A549 (cell line): ENCODE data around the gene AMDHD1. TPM values are rescaled to one million over a fixed set of nuclear protein-coding genes. Genes with fewer than 3 reads are reported as not detected.

Experiments
- ATAC-seq, 2 experiments: fragments of 200-7000 bp in 1 of 2; fragments of >200 bp in 1 of 2; cut with Nextera tagmentation in 1 of 2; cut with Tn5 transposase in 1 of 2; 3 replicates each; pipeline versions ENCODE4 v1.8.0 to v1.9.1; 2018 to 2020; ENCODE audit warnings: mild to moderate bottlenecking in 1 of 2, moderate library complexity in 1 of 2
- CTCF ChIA-PET: fragments of 300-600 bp; sonication (Branson Sonifier 250); formaldehyde crosslinking; extraction: SDS; loops from one replicate; lab custom pipeline; 2021; ENCODE audit warnings: antibody characterized with exemption, inconsistent platforms; lab: Yijun Ruan, JAX
- POLR2A ChIA-PET: fragments of 350-600 bp; formaldehyde crosslinking; extraction: SDS; loops from one replicate; lab custom pipeline; 2021; ENCODE audit warnings: antibody characterized with exemption, inconsistent platforms; lab: Yijun Ruan, JAX
- DNase-seq, 2 experiments: peaks; one replicate each; pipeline versions ENCODE4 v3.0.0 to v3.0.0-alpha.2; 2011 to 2016; ENCODE audit warnings: low read depth in 1 of 2, low spot score in 1 of 2
- FAIRE-seq: peaks from 2 replicates; lab custom pipeline; 2011; peaks lifted over from hg19 to GRCh38; lab: Jason Lieb, UNC
- H3K27ac ChIP-seq, 2 experiments: fragments of >200 bp; sonication (Bioruptor Twin); formaldehyde crosslinking; 3 replicates each; pipeline ENCODE4 v1.5.1; 2016 to 2017
- H3K4me1 ChIP-seq: fragments of >200 bp; sonication (Bioruptor Twin); formaldehyde crosslinking; 3 replicates; pipeline ENCODE4 v1.6.1; 2016
- H3K4me2 ChIP-seq: fragments of >200 bp; sonication (Bioruptor Twin); formaldehyde crosslinking; 3 replicates; pipeline ENCODE4 v1.6.1; 2016
- H3K4me3 ChIP-seq: fragments of >200 bp; sonication (Bioruptor Twin); formaldehyde crosslinking; 3 replicates; pipeline ENCODE4 v1.5.1; 2016
- H3K9me3 ChIP-seq: fragments of >200 bp; sonication (Bioruptor Twin); formaldehyde crosslinking; 3 replicates; pipeline ENCODE4 v1.6.1; 2016
- BHLHE40 ChIP-seq: IDR thresholded peaks from 2 replicates; pipeline ENCODE4 v1.6.1; 2012; ENCODE audit warnings: low read depth, low read length, inconsistent platforms
- CBX8 ChIP-seq: fragments of 200-600 bp; sonication (generic); IDR thresholded peaks from 2 replicates; pipeline ENCODE4 v1.6.1; 2016
- CEBPB ChIP-seq, 2 experiments: fragments of >200 bp in 1 of 2; sonication (Bioruptor Twin) in 1 of 2; formaldehyde crosslinking in 1 of 2; IDR thresholded peaks; 2 replicates each; pipeline ENCODE4 v1.6.1; 2012 to 2016
- CHD4 ChIP-seq: fragments of 200-600 bp; sonication (generic); IDR thresholded peaks from 2 replicates; pipeline ENCODE4 v1.6.1; 2016; ENCODE audit warnings: antibody characterized with exemption, mild to moderate bottlenecking, borderline replicate concordance
- EHF ChIP-seq: fragments of 250-450 bp; sonication (Bioruptor Pico); IDR thresholded peaks from 2 replicates; pipeline ENCODE4 v1.5.0; 2020; ENCODE audit warnings: mild to moderate bottlenecking
- EHMT2 ChIP-seq: fragments of 200-600 bp; sonication (generic); IDR thresholded peaks from 2 replicates; pipeline ENCODE4 v1.6.1; 2016; ENCODE audit warnings: antibody characterized with exemption, low read depth, mild to moderate bottlenecking, moderate library complexity
- FOSB ChIP-seq: fragments of 250-450 bp; sonication (Bioruptor Pico); IDR thresholded peaks from 2 replicates; pipeline ENCODE4 v1.5.0; 2020; ENCODE audit warnings: mild to moderate bottlenecking, moderate library complexity
- FOSL2 ChIP-seq, 2 experiments: fragments of 450-650 bp in 1 of 2; fragments of >200 bp in 1 of 2; sonication (Bioruptor Twin) in 1 of 2; formaldehyde crosslinking; IDR thresholded peaks; 2 replicates each; pipeline versions ENCODE4 v1.5.0 to v1.6.1; 2016 to 2020; ENCODE audit warnings: mild to moderate bottlenecking in 1 of 2, moderate library complexity in 1 of 2
- FOXS1 ChIP-seq: fragments of 250-450 bp; sonication (Bioruptor Pico); IDR thresholded peaks from 2 replicates; pipeline ENCODE4 v1.5.0; 2020; ENCODE audit warnings: mild to moderate bottlenecking, moderate library complexity
- GATA3 ChIP-seq: IDR thresholded peaks from 2 replicates; pipeline ENCODE4 v1.6.1; 2012; ENCODE audit warnings: borderline replicate concordance
- HDAC2 ChIP-seq: fragments of 200-600 bp; sonication (generic); IDR thresholded peaks from 2 replicates; pipeline ENCODE4 v1.6.1; 2016
- HEYL ChIP-seq: fragments of 250-450 bp; sonication (Bioruptor Pico); IDR thresholded peaks from 2 replicates; pipeline ENCODE4 v1.8.0; 2021; ENCODE audit warnings: mild to moderate bottlenecking, moderate library complexity
- HOXA7 ChIP-seq: fragments of 250-450 bp; sonication (Bioruptor Pico); IDR thresholded peaks from 2 replicates; pipeline ENCODE4 v1.5.0; 2020; ENCODE audit warnings: mild to moderate bottlenecking, moderate library complexity
- JUN ChIP-seq, 2 experiments: fragments of >200 bp; sonication (Bioruptor Twin); formaldehyde crosslinking; IDR thresholded peaks; 2 replicates in 1 of 2; 3 replicates in 1 of 2; pipeline ENCODE4 v1.6.1; 2016 to 2017
- JUNB ChIP-seq: fragments of >200 bp; sonication (Bioruptor Twin); formaldehyde crosslinking; IDR thresholded peaks from 2 replicates; pipeline ENCODE4 v1.6.1; 2016
- KDM1A ChIP-seq: fragments of 200-600 bp; sonication (generic); IDR thresholded peaks from 2 replicates; pipeline ENCODE4 v1.6.1; 2016; ENCODE audit warnings: low read depth, mild to moderate bottlenecking
- KDM5A ChIP-seq: fragments of 200-600 bp; sonication (generic); IDR thresholded peaks from 2 replicates; pipeline ENCODE4 v1.6.1; 2016; ENCODE audit warnings: antibody characterized with exemption, mild to moderate bottlenecking
- MAZ ChIP-seq: fragments of 150-350 bp; IDR thresholded peaks from 2 replicates; pipeline ENCODE4 v1.6.1; 2014; ENCODE audit warnings: antibody characterized with exemption, low read depth, low read length, borderline replicate concordance
- NFE2L2 ChIP-seq: fragments of 150-350 bp; conservative IDR thresholded peaks from 2 replicates; pipeline ENCODE4 v1.6.1; 2014; ENCODE audit warnings: low read length
- POLR2A ChIP-seq: IDR thresholded peaks from 2 replicates; pipeline ENCODE4 v1.6.1; 2012; ENCODE audit warnings: mild to moderate bottlenecking, low read length
- RAD21 ChIP-seq, 2 experiments: fragments of >200 bp in 1 of 2; sonication (Bioruptor Twin) in 1 of 2; formaldehyde crosslinking in 1 of 2; IDR thresholded peaks in 1 of 2; conservative IDR thresholded peaks in 1 of 2; 2 replicates in 1 of 2; 3 replicates in 1 of 2; pipeline ENCODE4 v1.6.1; 2012 to 2018; ENCODE audit warnings: inconsistent platforms in 1 of 2
- RCOR1 ChIP-seq: fragments of 150-350 bp; IDR thresholded peaks from 2 replicates; pipeline ENCODE4 v1.6.1; 2014; ENCODE audit warnings: antibody characterized with exemption, low read length, low read depth
- RFX5 ChIP-seq: fragments of 450-650 bp; IDR thresholded peaks from 2 replicates; pipeline ENCODE4 v1.7.1; 2014; ENCODE audit warnings: antibody characterized with exemption, mild to moderate bottlenecking, moderate library complexity
- RNF2 ChIP-seq: fragments of 200-600 bp; sonication (generic); IDR thresholded peaks from 2 replicates; pipeline ENCODE4 v1.6.1; 2016; ENCODE audit warnings: low read depth, mild to moderate bottlenecking, antibody characterized with exemption, moderate library complexity, borderline replicate concordance
- SMC3 ChIP-seq: fragments of >200 bp; sonication (Bioruptor Twin); formaldehyde crosslinking; IDR thresholded peaks from 3 replicates; pipeline ENCODE4 v1.6.1; 2018; ENCODE audit warnings: inconsistent platforms
- SREBF2 ChIP-seq: fragments of 450-650 bp; IDR thresholded peaks from 2 replicates; pipeline ENCODE4 v1.6.1; 2014; ENCODE audit warnings: mild to moderate bottlenecking, moderate library complexity
- TP53 ChIP-seq: fragments of 250-450 bp; sonication (Bioruptor Pico); IDR thresholded peaks from 2 replicates; pipeline ENCODE4 v1.5.0; 2021; ENCODE audit warnings: mild to moderate bottlenecking, moderate library complexity
- ZC3H11A ChIP-seq: fragments of 450-650 bp; IDR thresholded peaks from 2 replicates; pipeline ENCODE4 v1.6.1; 2014; ENCODE audit warnings: antibody characterized with exemption, mild to moderate bottlenecking
- ZFP36 ChIP-seq: fragments of 450-650 bp; IDR thresholded peaks from 2 replicates; pipeline ENCODE4 v1.6.1; 2014; ENCODE audit warnings: borderline replicate concordance; ENCODE audit not compliant: partially characterized antibody
- ZNF302 ChIP-seq: fragments of 250-450 bp; sonication (Bioruptor Pico); IDR thresholded peaks from 2 replicates; pipeline ENCODE4 v1.9.0; 2021; ENCODE audit warnings: inconsistent platforms, mild to moderate bottlenecking, moderate library complexity
- ZSCAN20 ChIP-seq: fragments of 250-450 bp; sonication (Bioruptor Pico); IDR thresholded peaks from 2 replicates; pipeline ENCODE4 v1.8.0; 2022; ENCODE audit warnings: mild to moderate bottlenecking, moderate library complexity
- WGBS: methylation state at CpG from one replicate; pipeline ENCODE4 v1.1.6; 2017; ENCODE audit errors: missing lambda C conversion rate; 5-methylcytosine and 5-hydroxymethylcytosine counted together
- polyA plus RNA-seq, 4 experiments: library from polyadenylated mRNA; depleted of rRNA in 3 of 4; stranded (reverse); fragments of >200 nt; fragmentation: RNase III in 1 of 4; extraction: RNeasy Plus Mini Kit Qiagen cat#74134 plus additional on column Dnase treatment in 1 of 4; gene quantifications; 2 replicates in 3 of 4; 3 replicates in 1 of 4; pipeline ENCODE4 v1.2.3, GENCODE V29; 2011 to 2017
- TF ChIP-seq, protein P1 (sequence below): IDR thresholded peaks from 2 replicates; pipeline ENCODE4 v1.6.1; 2012
- TF ChIP-seq, protein P2 (sequence below): IDR thresholded peaks from 2 replicates; pipeline ENCODE4 v1.6.1; 2012; ENCODE audit warnings: low read depth, borderline replicate concordance
- TF ChIP-seq, protein P3 (sequence below): fragments of 450-650 bp; IDR thresholded peaks from 2 replicates; pipeline ENCODE4 v1.6.1; 2014; ENCODE audit warnings: antibody characterized with exemption
- TF ChIP-seq, protein P4 (sequence below): fragments of >200 bp; sonication (Bioruptor Twin); formaldehyde crosslinking; IDR thresholded peaks from 2 replicates; pipeline ENCODE4 v1.6.1; 2016
- TF ChIP-seq, protein P5 (sequence below): fragments of 150-350 bp; IDR thresholded peaks from 2 replicates; pipeline ENCODE4 v1.6.1; 2014; ENCODE audit warnings: low read depth, mild to moderate bottlenecking, low read length
- TF ChIP-seq, protein P6 (sequence below): fragments of 250-450 bp; sonication (Bioruptor Pico); IDR thresholded peaks from 2 replicates; pipeline ENCODE4 v1.5.0; 2021; ENCODE audit warnings: mild to moderate bottlenecking, moderate library complexity, borderline replicate concordance

The AMDHD1 gene
- polyA plus RNA-seq, 2 of the 4 experiments (the other 2 are of a cell fraction) = 4.1 to 7.7 TPM

DNA sequence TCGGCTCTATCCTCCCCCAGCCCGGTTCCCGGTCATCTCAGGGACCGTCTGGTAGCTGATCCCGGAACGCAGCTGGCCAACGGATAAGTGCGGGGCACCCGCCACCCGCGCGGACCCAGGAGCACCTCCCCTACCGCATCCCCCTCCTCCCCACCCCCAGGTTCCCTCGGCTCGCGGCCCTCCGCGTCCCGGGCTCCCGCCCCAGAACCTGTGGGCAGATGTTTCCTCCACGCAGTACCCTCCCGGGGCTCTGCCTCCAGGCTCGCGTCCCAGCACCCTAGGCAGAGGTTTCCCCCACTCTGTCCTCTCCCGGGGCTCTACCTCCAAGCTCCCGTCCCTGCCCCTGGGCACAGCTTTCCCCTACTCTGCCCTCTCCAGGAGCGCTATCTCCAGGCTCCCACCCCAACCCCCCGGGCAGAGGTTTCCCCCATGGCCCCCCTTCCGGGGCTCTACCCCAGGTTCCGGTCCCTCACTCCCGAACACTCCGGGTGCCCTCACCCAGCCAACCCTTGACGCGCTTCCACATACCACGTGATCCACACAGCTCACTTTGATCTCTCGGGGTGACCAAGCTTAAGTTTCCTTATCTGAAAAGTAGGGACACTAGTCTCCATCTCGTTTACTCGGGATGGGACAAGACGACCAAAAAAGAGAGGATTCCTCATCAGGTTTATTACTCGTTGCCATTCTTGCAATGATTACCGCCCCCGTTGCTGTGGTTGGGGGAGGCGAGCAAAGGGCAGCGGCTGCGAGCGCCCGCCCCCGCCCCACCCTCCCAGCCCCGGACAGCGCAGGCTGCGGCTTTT is 404 bp upstream of the AMDHD1 start, which contains the start of gene CCDC38:
CCDC38 (minus strand) TSS at position 91 of the 806 bp plus-strand sequence. CDS start 6,105 bp downstream, outside the sequence.
- H3K4me2 ChIP-seq = peak within 1 kb of the TSS; percentile 99
- no peaks in the 10 kb centered on the region for H3K9me3 ChIP-seq
- CTCF ChIA-PET = interaction anchor here (0.7 to 6.7 kb wide), 9 partner anchors 8 to 360 kb away, joined by 3 to 46 read pairs (median 6); no protein-coding TSS in a partner anchor
- 2% methylated on average over 39 of the region's 51 CpGs for WGBS
- POLR2A ChIA-PET = interaction anchor here (0.5 to 2.3 kb wide), 17 partner anchors 11 to 469 kb away, joined by 3 to 28 read pairs (median 5); partner anchors contain the start of genes CDK17, LTA4H, METAP2 and SNRPF
- peak within 1 kb of the TSS; percentile 96 to 99 for H3K27ac ChIP-seq
- FAIRE-seq = no peak
- peaks cover 25% of the 10 kb centered on the region for H3K4me1 ChIP-seq
- H3K4me3 ChIP-seq = peak within 1 kb of the TSS; percentile 82
- peak; percentile 93 to 99 for DNase-seq
- peak; percentile 95 to 97 for ATAC-seq
- TF ChIP-seq FOSL2 (IDR thresholded peaks at IDR 0.05) (no peak), FOSL2 (CRISPR knock-in tag; IDR thresholded peaks at IDR 0.05) (no peak), POLR2A (peak; percentile 79), ZFP36 (no peak), JUN (IDR thresholded peaks at IDR 0.05) (peak; percentile 77 to 91; a peak in 4 of 5 replicates), EHF (no peak), RFX5 (no peak), CHD4 (no peak), ZNF302 (CRISPR knock-in tag) (no peak), KDM1A (no peak), FOXS1 (CRISPR knock-in tag) (no peak), RCOR1 (no peak), BHLHE40 (no peak), ZSCAN20 (CRISPR knock-in tag) (no peak), MAZ (peak; percentile 60; the same call in 1 of the 2 replicates), NFE2L2 (no peak), HEYL (CRISPR knock-in tag) (no peak), GATA3 (no peak; the same call in 1 of the 2 replicates), FOSB (CRISPR knock-in tag) (no peak), CEBPB (IDR thresholded peaks at IDR 0.05) (peak in 1 of 2 experiments; percentile 18; a peak in 1 of 4 replicates), SREBF2 (no peak), TP53 (CRISPR knock-in tag) (0 out of 2 replicates have a peak, but pooled peaks have one; percentile 43), SMC3 (0 out of 3 replicates have a peak, but pooled peaks have one; percentile 5), RAD21 (conservative IDR thresholded peaks at IDR 0.05 in 1 of 2, IDR thresholded peaks at IDR 0.05 in 1 of 2) (no peak; a peak in 1 of 5 replicates), JUNB (no peak), ZC3H11A (no peak), HOXA7 (CRISPR knock-in tag) (no peak), CBX8 (no peak), KDM5A (no peak; the same call in 1 of the 2 replicates), RNF2 (no peak), HDAC2 (no peak), EHMT2 (no peak)
- TF ChIP-seq, protein P1, sequence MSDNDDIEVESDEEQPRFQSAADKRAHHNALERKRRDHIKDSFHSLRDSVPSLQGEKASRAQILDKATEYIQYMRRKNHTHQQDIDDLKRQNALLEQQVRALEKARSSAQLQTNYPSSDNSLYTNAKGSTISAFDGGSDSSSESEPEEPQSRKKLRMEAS = peak; percentile 55; the same call in 1 of the 2 replicates
- TF ChIP-seq, protein P2, sequence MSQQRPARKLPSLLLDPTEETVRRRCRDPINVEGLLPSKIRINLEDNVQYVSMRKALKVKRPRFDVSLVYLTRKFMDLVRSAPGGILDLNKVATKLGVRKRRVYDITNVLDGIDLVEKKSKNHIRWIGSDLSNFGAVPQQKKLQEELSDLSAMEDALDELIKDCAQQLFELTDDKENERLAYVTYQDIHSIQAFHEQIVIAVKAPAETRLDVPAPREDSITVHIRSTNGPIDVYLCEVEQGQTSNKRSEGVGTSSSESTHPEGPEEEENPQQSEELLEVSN = peak; percentile 48; the same call in 1 of the 2 replicates
- TF ChIP-seq, protein P3, sequence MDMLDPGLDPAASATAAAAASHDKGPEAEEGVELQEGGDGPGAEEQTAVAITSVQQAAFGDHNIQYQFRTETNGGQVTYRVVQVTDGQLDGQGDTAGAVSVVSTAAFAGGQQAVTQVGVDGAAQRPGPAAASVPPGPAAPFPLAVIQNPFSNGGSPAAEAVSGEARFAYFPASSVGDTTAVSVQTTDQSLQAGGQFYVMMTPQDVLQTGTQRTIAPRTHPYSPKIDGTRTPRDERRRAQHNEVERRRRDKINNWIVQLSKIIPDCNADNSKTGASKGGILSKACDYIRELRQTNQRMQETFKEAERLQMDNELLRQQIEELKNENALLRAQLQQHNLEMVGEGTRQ = peak; percentile 92
- TF ChIP-seq, protein P4, sequence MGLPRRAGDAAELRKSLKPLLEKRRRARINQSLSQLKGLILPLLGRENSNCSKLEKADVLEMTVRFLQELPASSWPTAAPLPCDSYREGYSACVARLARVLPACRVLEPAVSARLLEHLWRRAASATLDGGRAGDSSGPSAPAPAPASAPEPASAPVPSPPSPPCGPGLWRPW = no peak
- TF ChIP-seq, protein P5, sequence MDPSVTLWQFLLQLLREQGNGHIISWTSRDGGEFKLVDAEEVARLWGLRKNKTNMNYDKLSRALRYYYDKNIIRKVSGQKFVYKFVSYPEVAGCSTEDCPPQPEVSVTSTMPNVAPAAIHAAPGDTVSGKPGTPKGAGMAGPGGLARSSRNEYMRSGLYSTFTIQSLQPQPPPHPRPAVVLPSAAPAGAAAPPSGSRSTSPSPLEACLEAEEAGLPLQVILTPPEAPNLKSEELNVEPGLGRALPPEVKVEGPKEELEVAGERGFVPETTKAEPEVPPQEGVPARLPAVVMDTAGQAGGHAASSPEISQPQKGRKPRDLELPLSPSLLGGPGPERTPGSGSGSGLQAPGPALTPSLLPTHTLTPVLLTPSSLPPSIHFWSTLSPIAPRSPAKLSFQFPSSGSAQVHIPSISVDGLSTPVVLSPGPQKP = no peak
- TF ChIP-seq, protein P6, sequence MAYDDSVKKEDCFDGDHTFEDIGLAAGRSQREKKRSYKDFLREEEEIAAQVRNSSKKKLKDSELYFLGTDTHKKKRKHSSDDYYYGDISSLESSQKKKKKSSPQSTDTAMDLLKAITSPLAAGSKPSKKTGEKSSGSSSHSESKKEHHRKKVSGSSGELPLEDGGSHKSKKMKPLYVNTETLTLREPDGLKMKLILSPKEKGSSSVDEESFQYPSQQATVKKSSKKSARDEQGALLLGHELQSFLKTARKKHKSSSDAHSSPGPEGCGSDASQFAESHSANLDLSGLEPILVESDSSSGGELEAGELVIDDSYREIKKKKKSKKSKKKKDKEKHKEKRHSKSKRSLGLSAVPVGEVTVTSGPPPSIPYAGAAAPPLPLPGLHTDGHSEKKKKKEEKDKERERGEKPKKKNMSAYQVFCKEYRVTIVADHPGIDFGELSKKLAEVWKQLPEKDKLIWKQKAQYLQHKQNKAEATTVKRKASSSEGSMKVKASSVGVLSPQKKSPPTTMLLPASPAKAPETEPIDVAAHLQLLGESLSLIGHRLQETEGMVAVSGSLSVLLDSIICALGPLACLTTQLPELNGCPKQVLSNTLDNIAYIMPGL (CRISPR knock-in tag) = peak; percentile 58; the same call in 1 of the 2 replicates
